MCF 10A (cell line): ENCODE measurements around the gene RAP1GDS1. TPM values are rescaled to one million over a fixed set of nuclear protein-coding genes. Genes with fewer than 3 reads are reported as not detected.

ENCODE experiments used
- BruUV-seq: library from RNA; stranded (reverse); fragments of 400-500 nt; replicated peaks from 2 replicates; lab custom pipeline; 2021; lab: Mats Ljungman, UMichigan
- CTCF ChIA-PET: fragments of 300-600 bp; sonication (Branson Sonifier 250); formaldehyde crosslinking; extraction: SDS; loops from one replicate; lab custom pipeline; 2021; ENCODE audit warnings: antibody characterized with exemption, inconsistent platforms; lab: Yijun Ruan, JAX
- POLR2A ChIA-PET: fragments of 300-600, 350-650 bp; sonication (Branson Sonifier 250); formaldehyde crosslinking; extraction: SDS; loops from one replicate; lab custom pipeline; 2020; ENCODE audit warnings: antibody characterized with exemption, inconsistent platforms; lab: Yijun Ruan, JAX
- DNase-seq: peaks from one replicate; pipeline ENCODE4 v3.0.0-alpha.2; 2018; ENCODE audit not compliant: unreplicated experiment
- H3K27ac Mint-ChIP-seq: one replicate; pipeline ENCODE4 v1.8.0; 2022; ENCODE audit warnings: mild to moderate bottlenecking, low read depth, mixed read lengths; ENCODE audit not compliant: unreplicated experiment
- H3K27me3 Mint-ChIP-seq: one replicate; pipeline ENCODE4 v1.8.0; 2022; ENCODE audit warnings: mixed read lengths; ENCODE audit not compliant: insufficient read depth, unreplicated experiment
- H3K36me3 Mint-ChIP-seq: one replicate; pipeline ENCODE4 v1.8.0; 2022; ENCODE audit warnings: mild to moderate bottlenecking, moderate library complexity, mixed read lengths; ENCODE audit not compliant: insufficient read depth, unreplicated experiment
- H3K4me1 Mint-ChIP-seq: one replicate; pipeline ENCODE4 v1.8.0; 2022; ENCODE audit warnings: mixed read lengths; ENCODE audit not compliant: insufficient read depth, unreplicated experiment
- H3K4me3 Mint-ChIP-seq: one replicate; pipeline ENCODE4 v1.8.0; 2022; ENCODE audit warnings: mild to moderate bottlenecking, moderate library complexity, mixed read lengths; ENCODE audit not compliant: unreplicated experiment
- H3K9me3 Mint-ChIP-seq: one replicate; pipeline ENCODE4 v1.8.0; 2022; ENCODE audit warnings: mixed read lengths; ENCODE audit not compliant: unreplicated experiment
- CTCF ChIP-seq: fragments of 200-600 bp; IDR thresholded peaks from one replicate; pipeline ENCODE4 v1.8.0; 2022; ENCODE audit warnings: antibody characterized with exemption, mild to moderate bottlenecking; ENCODE audit not compliant: unreplicated experiment
- intact Hi-C: fragments of 100-400 bp; cut with micrococcal nuclease; formaldehyde crosslinking; loops from 2 replicates; pipeline ENCODE4 v1.14.1; 2022
- total RNA-seq: library from RNA; stranded (reverse); gene quantifications from 2 replicates; pipeline ENCODE4 v1.2.3, GENCODE V29; 2022

Gene RAP1GDS1
- total RNA-seq, 1 experiment from 2014 or later: 68.9 TPM

DNA sequence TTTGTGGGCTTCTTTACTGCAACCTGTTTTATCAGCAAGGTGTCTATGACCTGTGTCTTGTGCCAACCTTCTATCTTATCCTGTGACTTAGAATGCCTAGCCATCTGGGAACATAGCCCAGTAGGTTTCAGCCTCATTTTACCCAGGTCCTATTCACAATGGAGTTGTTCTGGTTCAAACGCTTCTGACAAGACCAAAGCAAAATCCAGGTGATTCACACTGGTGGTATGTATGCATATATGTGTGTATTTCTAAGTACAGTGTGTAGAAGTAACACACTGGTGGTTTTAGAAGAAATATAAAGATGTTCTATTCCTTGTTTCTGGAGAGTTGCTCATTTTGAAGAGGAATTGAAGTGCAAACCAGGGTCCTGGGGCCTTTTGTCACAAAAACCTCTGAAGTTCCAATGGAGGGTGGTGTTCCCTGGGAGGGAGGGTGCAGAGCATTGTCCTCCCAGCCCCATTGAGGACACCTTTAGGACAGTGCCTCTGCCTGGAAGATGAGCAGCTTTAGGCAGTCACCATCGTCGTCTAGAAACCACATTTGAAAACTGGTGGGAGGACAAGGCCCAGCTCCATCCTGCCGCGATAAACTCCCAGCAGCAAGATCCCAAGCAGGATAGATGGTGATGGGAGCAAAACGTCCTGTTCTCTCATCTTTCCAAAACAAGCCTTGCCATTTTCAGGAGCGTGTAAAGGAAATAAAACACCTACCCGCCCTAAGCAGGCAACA lies 205.8 kb downstream of the RAP1GDS1 start:
- POLR2A ChIA-PET: interaction anchor here (0.7 to 1.5 kb wide), 6 partner anchors 175 to 528 kb away, joined by 3 to 7 read pairs (median 3); partner anchors contain the start of genes METAP1 and TSPAN5
- H3K27ac Mint-ChIP-seq: no peak overlapping the region

GRCh38 chr4:98467627-98468072 lies 206.5 kb downstream of the RAP1GDS1 start:
- ChIA-PET POLR2A (interaction anchor here (0.7 to 1.5 kb wide), 9 partner anchors 26 to 589 kb away, joined by 3 to 7 read pairs (median 3); partner anchors contain the start of genes METAP1 and TSPAN5), CTCF (interaction anchor here (0.6 to 3.5 kb wide), 62 partner anchors 9 to 997 kb away, joined by 3 to 28 read pairs (median 4); partner anchors contain the start of genes METAP1 and STPG2)
- peaks cover 11% of the 10 kb centered on the region for H3K4me1 Mint-ChIP-seq
- no TSS peak for BruUV-seq
- DNase-seq: peak; percentile 86
- peak overlapping the region; percentile 71 for H3K4me3 Mint-ChIP-seq
- TF ChIP-seq CTCF: peak; percentile 68
- H3K27me3 Mint-ChIP-seq: no peaks in the 10 kb centered on the region
- no peak overlapping the region for H3K27ac Mint-ChIP-seq
- intact Hi-C loops: loop anchor here (1.0 to 10.0 kb wide), 11 partner anchors 160 to 995 kb away; partner anchors contain the start of genes METAP1, RAP1GDS1 and TSPAN5
- H3K36me3 Mint-ChIP-seq: no peaks in the 10 kb centered on the region
- no peaks in the 10 kb centered on the region for H3K9me3 Mint-ChIP-seq

More for the DNA sequence above, 205.8 kb downstream of the RAP1GDS1 start:
- intact Hi-C loops: loop anchor here (1.0 to 10.0 kb wide), 11 partner anchors 160 to 995 kb away; partner anchors contain the start of genes METAP1, RAP1GDS1 and TSPAN5
- CTCF ChIA-PET: interaction anchor here (0.6 to 3.5 kb wide), 50 partner anchors 10 to 997 kb away, joined by 3 to 28 read pairs (median 4); partner anchors contain the start of genes METAP1 and STPG2
- no TSS peak for BruUV-seq
- Mint-ChIP-seq H3K4me1 (peaks cover 11% of the 10 kb centered on the region), H3K4me3 (peak overlapping the region; percentile 71), H3K36me3 (no peaks in the 10 kb centered on the region), H3K27me3 (no peaks in the 10 kb centered on the region), H3K9me3 (peaks cover 3% of the 10 kb centered on the region)
- no peak for DNase-seq
- TF ChIP-seq CTCF: no peak

- no peaks in the 10 kb centered on the region for H3K27me3 Mint-ChIP-seq
- H3K27ac Mint-ChIP-seq: no peak overlapping the region
- no peak for TF ChIP-seq CTCF
- POLR2A ChIA-PET: interaction anchor here (0.7 to 1.5 kb wide), 2 partner anchors 28 to 186 kb away, joined by 3 read pairs; no protein-coding TSS in a partner anchor
- no peaks in the 10 kb centered on the region for H3K36me3 Mint-ChIP-seq
- H3K4me3 Mint-ChIP-seq: no peak overlapping the region
- H3K9me3 Mint-ChIP-seq: no peaks in the 10 kb centered on the region
- CTCF ChIA-PET: interaction anchor here (0.5 to 3.5 kb wide), 20 partner anchors 14 to 936 kb away, joined by 3 to 28 read pairs (median 4); no protein-coding TSS in a partner anchor
- intact Hi-C loops: loop anchor here (5.0 to 10.0 kb wide), 4 partner anchors 264 to 994 kb away; no protein-coding TSS in a partner anchor
- peaks cover 17% of the 10 kb centered on the region for H3K4me1 Mint-ChIP-seq
- no peak for DNase-seq
- BruUV-seq: no TSS peak
Observed at GRCh38 chr4:98468709-98469108, 207.5 kb downstream of the RAP1GDS1 start.
